Vagina (tissue), 2 donors: ENCODE measurements around the gene URAD. TPM values are rescaled to one million over a fixed set of nuclear protein-coding genes. Genes with fewer than 3 reads are reported as not detected.

Experiments used
- DNase-seq, 2 donors: peaks; one replicate each; pipeline ENCODE4 v3.0.0-alpha.2; 2017; ENCODE audit errors: extremely low spot score in 2 of 2
- H3K27ac ChIP-seq: fragments of 200-600 bp; sonication (generic); one replicate; pipeline ENCODE4 v1.5.1; 2019
- H3K27me3 ChIP-seq: fragments of 200-600 bp; sonication (generic); one replicate; pipeline ENCODE4 v1.5.1; 2019
- H3K36me3 ChIP-seq, 2 donors: fragments of 200-600 bp; sonication (generic); one replicate each; pipeline ENCODE4 v1.5.1; 2017 to 2019
- H3K4me1 ChIP-seq: fragments of 200-600 bp; sonication (generic); one replicate; pipeline ENCODE4 v1.5.1; 2019
- H3K4me3 ChIP-seq, 2 donors: fragments of 200-600 bp; sonication (generic); 1 replicate in 1 of 2; 2 replicates in 1 of 2; pipeline ENCODE4 v1.5.1; 2016 to 2019
- H3K9me3 ChIP-seq: fragments of 200-600 bp; sonication (generic); one replicate; pipeline ENCODE4 v1.5.1; 2019
- CTCF ChIP-seq, 3 experiments: fragments of 450-650 bp in 2 of 3; fragments of 200-600 bp in 1 of 3; sonication (generic) in 1 of 3; IDR thresholded peaks; one replicate each; pipeline ENCODE4 v1.5.1; 2017 to 2019; ENCODE audit warnings: antibody characterized with exemption in 3 of 3, mild to moderate bottlenecking in 2 of 3, moderate library complexity in 2 of 3
- POLR2A ChIP-seq, 2 donors: fragments of 450-650 bp; IDR thresholded peaks; one replicate each; pipeline ENCODE4 v1.6.1; 2017; ENCODE audit warnings: antibody characterized with exemption in 2 of 2, mild to moderate bottlenecking in 2 of 2, moderate library complexity in 2 of 2
- POLR2AphosphoS5 ChIP-seq, 2 donors: sonication (generic); formaldehyde crosslinking; IDR thresholded peaks; one replicate each; pipeline ENCODE4 v1.9.0; 2017; ENCODE audit warnings: antibody characterized with exemption in 2 of 2, mild to moderate bottlenecking in 2 of 2, low read depth in 1 of 2; ENCODE audit not compliant: insufficient read depth in 1 of 2
- intact Hi-C: fragments of 100-400 bp; cut with DNase I; formaldehyde crosslinking; loops from one replicate; pipeline ENCODE4 v1.15.1; 2023
- total RNA-seq: library from RNA; depleted of rRNA; stranded (reverse); fragments of >200 nt; gene quantifications from one replicate; pipeline ENCODE4 v1.2.3, GENCODE V29; 2016

URAD gene
- total RNA-seq, 1 donor from 2014 or later, result not detected

GRCh38 chr13:27967736-27968315, 20.7 kb downstream of the URAD start:
- no peak for DNase-seq
- no peak for TF ChIP-seq POLR2A (IDR thresholded peaks at IDR 0.05)
- TF ChIP-seq POLR2AphosphoS5 (IDR thresholded peaks at IDR 0.05; ENCODE audit: insufficient read depth in 1 of 2, low read depth in 1 of 2), result no peak
- no peak for TF ChIP-seq CTCF (IDR thresholded peaks at IDR 0.05)
- Histone ChIP-seq H3K4me1 (peaks cover 23% of the 10 kb centered on the region), H3K36me3 (no peaks in the 10 kb centered on the region), H3K9me3 (no peaks in the 10 kb centered on the region), H3K4me3 (no peak overlapping the region), H3K27ac (no peak overlapping the region), H3K27me3 (peaks cover 10% of the 10 kb centered on the region)
- intact Hi-C loops, result no loop called here

- H3K27me3 ChIP-seq, result peaks cover 10% of the 10 kb centered on the region
Measured at GRCh38 chr13:27967203-27967735, 21.2 kb downstream of the URAD start.

GRCh38 chr13:27966641-27967202, 21.8 kb downstream of the URAD start:
- no peak for DNase-seq
- H3K27ac ChIP-seq, result no peak overlapping the region
- H3K9me3 ChIP-seq, result no peaks in the 10 kb centered on the region
- H3K36me3 ChIP-seq, result no peaks in the 10 kb centered on the region
- TF ChIP-seq POLR2A (IDR thresholded peaks at IDR 0.05), result no peak
- no peak for TF ChIP-seq CTCF (IDR thresholded peaks at IDR 0.05)
- TF ChIP-seq POLR2AphosphoS5 (IDR thresholded peaks at IDR 0.05; ENCODE audit: insufficient read depth in 1 of 2, low read depth in 1 of 2), result no peak
- peaks cover 10% of the 10 kb centered on the region for H3K27me3 ChIP-seq
- intact Hi-C loops, result no loop called here
- H3K4me3 ChIP-seq, result no peak overlapping the region
- H3K4me1 ChIP-seq, result peaks cover 23% of the 10 kb centered on the region

More at GRCh38 chr13:27967203-27967735, 21.2 kb downstream of the URAD start:
- H3K4me3 ChIP-seq, result no peak overlapping the region
- DNase-seq, result no peak
- H3K9me3 ChIP-seq, result no peaks in the 10 kb centered on the region
- no peaks in the 10 kb centered on the region for H3K36me3 ChIP-seq
- no peak overlapping the region for H3K27ac ChIP-seq
- intact Hi-C loops, result no loop called here
- TF ChIP-seq POLR2AphosphoS5 (IDR thresholded peaks at IDR 0.05; ENCODE audit: insufficient read depth in 1 of 2, low read depth in 1 of 2) (no peak), POLR2A (IDR thresholded peaks at IDR 0.05) (no peak), CTCF (IDR thresholded peaks at IDR 0.05) (no peak)
- H3K4me1 ChIP-seq, result peaks cover 23% of the 10 kb centered on the region

- intact Hi-C loops, result no loop called here
- Histone ChIP-seq H3K4me3 (no peak overlapping the region), H3K4me1 (peaks cover 25% of the 10 kb centered on the region)
Measured at GRCh38 chr13:27965740-27966640, 22.5 kb downstream of the URAD start.

More at GRCh38 chr13:27965740-27966640, 22.5 kb downstream of the URAD start:
- no peaks in the 10 kb centered on the region for H3K36me3 ChIP-seq
- H3K27ac ChIP-seq, result no peak overlapping the region
- H3K9me3 ChIP-seq, result no peaks in the 10 kb centered on the region
- no peak for TF ChIP-seq POLR2AphosphoS5 (IDR thresholded peaks at IDR 0.05; ENCODE audit: insufficient read depth in 1 of 2, low read depth in 1 of 2)
- TF ChIP-seq CTCF (IDR thresholded peaks at IDR 0.05), result no peak
- TF ChIP-seq POLR2A (IDR thresholded peaks at IDR 0.05), result no peak
- DNase-seq, result no peak
- H3K27me3 ChIP-seq, result peaks cover 10% of the 10 kb centered on the region
